OCI-LY7 (cell line): Measurements from ENCODE around the gene CYP39A1. TPM values are rescaled to one million over a fixed set of nuclear protein-coding genes. Genes with fewer than 3 reads are reported as not detected.

Experiments used
- BruUV-seq: library from RNA; stranded (reverse); fragments of 400-500 nt; replicated peaks from 2 replicates; lab custom pipeline; 2021; lab: Mats Ljungman, UMichigan
- CTCF ChIA-PET: fragments of 300-600 bp; sonication (Branson Sonifier 250); formaldehyde crosslinking; loops from one replicate; lab custom pipeline; 2022; ENCODE audit warnings: antibody characterized with exemption; ENCODE audit not compliant: unreplicated experiment; lab: Charles Lee
- POLR2A ChIA-PET: fragments of 300-600 bp; sonication (Branson Sonifier 250); formaldehyde crosslinking; loops from one replicate; lab custom pipeline; 2022; ENCODE audit warnings: antibody characterized with exemption; lab: Charles Lee
- DNase-seq: peaks from one replicate; pipeline ENCODE4 v3.0.0-alpha.2; 2015; ENCODE audit warnings: low spot score
- H2AFZ ChIP-seq: fragments of 200-600 bp; sonication (generic), shearing (Covaris generic); 2 replicates; pipeline ENCODE4 v1.6.1; 2014; ENCODE audit warnings: mild to moderate bottlenecking, antibody characterized with exemption, low read length, moderate library complexity
- H3K27ac ChIP-seq: fragments of 200-600 bp; sonication (generic); 2 replicates; pipeline ENCODE4 v1.5.1; 2014; ENCODE audit warnings: mixed run types, low read depth, mild to moderate bottlenecking, moderate library complexity, low read length, inconsistent platforms; ENCODE audit not compliant: poor library complexity, severe bottlenecking
- H3K36me3 ChIP-seq: fragments of 200-600 bp; sonication (generic); 2 replicates; pipeline ENCODE4 v1.6.1; 2014; ENCODE audit warnings: mild to moderate bottlenecking, antibody characterized with exemption, low read length, moderate library complexity, mixed read lengths; ENCODE audit not compliant: insufficient read depth
- H3K4me1 ChIP-seq: fragments of 200-600 bp; sonication (generic); 2 replicates; pipeline ENCODE4 v1.5.1; 2014; ENCODE audit warnings: mild to moderate bottlenecking, low read length; ENCODE audit not compliant: insufficient read depth, poor library complexity, severe bottlenecking
- H3K4me2 ChIP-seq: fragments of 200-600 bp; sonication (generic); 2 replicates; pipeline ENCODE4 v1.6.1; 2014; ENCODE audit warnings: mild to moderate bottlenecking, low read length
- H3K4me3 ChIP-seq: fragments of 200-600 bp; sonication (generic); 2 replicates; pipeline ENCODE4 v1.5.1; 2014; ENCODE audit warnings: mild to moderate bottlenecking, low read depth, low read length; ENCODE audit not compliant: poor library complexity, severe bottlenecking
- H3K79me2 ChIP-seq: fragments of 200-600 bp; sonication (generic); 2 replicates; pipeline ENCODE4 v1.6.1; 2016; ENCODE audit warnings: low read depth, mild to moderate bottlenecking, low read length, moderate library complexity, mixed read lengths; ENCODE audit not compliant: insufficient read depth
- H3K9me2 ChIP-seq: fragments of 200-600 bp; sonication (generic); 2 replicates; pipeline ENCODE4 v1.6.1; 2016; ENCODE audit warnings: mild to moderate bottlenecking, low read length, mixed read lengths; ENCODE audit not compliant: insufficient read depth
- H3K9me3 ChIP-seq: fragments of 200-600 bp; sonication (generic); 2 replicates; pipeline ENCODE4 v1.6.1; 2014; ENCODE audit warnings: mild to moderate bottlenecking, mixed run types, low read length, mixed read lengths
- H4K20me1 ChIP-seq: fragments of 200-600 bp; sonication (generic); 2 replicates; pipeline ENCODE4 v1.6.1; 2014; ENCODE audit warnings: mild to moderate bottlenecking, antibody characterized with exemption, low read length, moderate library complexity, mixed read lengths; ENCODE audit not compliant: insufficient read depth
- CTCF ChIP-seq: fragments of 200-600 bp; sonication (generic); conservative IDR thresholded peaks from 2 replicates; pipeline ENCODE4 v1.5.1; 2014; ENCODE audit warnings: mild to moderate bottlenecking, antibody characterized with exemption, low read length, moderate library complexity, mixed read lengths
- EZH2phosphoT487 ChIP-seq: fragments of 200-600 bp; sonication (generic); IDR thresholded peaks from 2 replicates; pipeline ENCODE4 v1.6.1; 2018; ENCODE audit warnings: low read depth, borderline replicate concordance, mild to moderate bottlenecking, mixed run types, antibody characterized with exemption, low read length, moderate library complexity, mixed read lengths
- intact Hi-C: fragments of 100-400 bp; cut with micrococcal nuclease; formaldehyde crosslinking; loops from one replicate; pipeline ENCODE4 v1.10.0; 2022; ENCODE audit not compliant: unreplicated experiment
- total RNA-seq, 2 experiments: library from RNA; depleted of rRNA in 1 of 2; stranded (reverse); fragments of >200 nt in 1 of 2; shearing (Covaris generic) in 1 of 2; gene quantifications; 2 replicates each; pipeline ENCODE4 v1.2.3, GENCODE V29; 2014 to 2022

The CYP39A1 gene
- total RNA-seq, 2 experiments from 2014 or later, result 13.4 to 24.5 TPM

- POLR2A ChIA-PET, result interaction anchor here (0.6 to 1.0 kb wide), 3 partner anchors 15 to 29 kb away, joined by 3 read pairs; no protein-coding TSS in a partner anchor
- Histone ChIP-seq H3K9me2 (no peaks in the 10 kb centered on the region), H4K20me1 (no peaks in the 10 kb centered on the region), H3K4me2 (no peak overlapping the region), H2AFZ (no peak overlapping the region), H3K36me3 (peaks cover 52% of the 10 kb centered on the region), H3K79me2 (peaks cover 8% of the 10 kb centered on the region; the same call in 1 of the 2 replicates), H3K4me1 (no peaks in the 10 kb centered on the region), H3K4me3 (no peak overlapping the region), H3K27ac (no peak overlapping the region), H3K9me3 (no peaks in the 10 kb centered on the region)
- CTCF ChIA-PET, result no interaction called here
- intact Hi-C loops, result no loop called here
- TF ChIP-seq CTCF (no peak), EZH2phosphoT487 (no peak)
- no peak for DNase-seq
- no TSS peak for BruUV-seq
Measured at GRCh38 chr6:46581459-46582177, 71.0 kb downstream of the CYP39A1 start.

GRCh38 chr6:46575530-46575929, 77.1 kb downstream of the CYP39A1 start:
- no peak for DNase-seq
- POLR2A ChIA-PET, result interaction anchor here (0.7 kb wide), 1 partner anchor 35 kb away, joined by 3 read pairs; no protein-coding TSS in a partner anchor
- Histone ChIP-seq H3K9me3 (peaks cover 4% of the 10 kb centered on the region; the same call in 1 of the 2 replicates), H3K9me2 (no peaks in the 10 kb centered on the region), H3K36me3 (peaks cover 60% of the 10 kb centered on the region), H3K4me3 (no peak overlapping the region), H3K79me2 (peaks cover 8% of the 10 kb centered on the region; the same call in 1 of the 2 replicates), H3K4me1 (no peaks in the 10 kb centered on the region), H3K4me2 (no peak overlapping the region), H4K20me1 (no peaks in the 10 kb centered on the region), H2AFZ (no peak overlapping the region), H3K27ac (no peak overlapping the region)
- CTCF ChIA-PET, result no interaction called here
- no peak for TF ChIP-seq EZH2phosphoT487
- TF ChIP-seq CTCF, result no peak
- BruUV-seq, result no TSS peak
- intact Hi-C loops, result no loop called here

- Histone ChIP-seq H3K4me1 (no peaks in the 10 kb centered on the region), H3K27ac (no peak overlapping the region), H3K9me3 (peaks cover 4% of the 10 kb centered on the region; the same call in 1 of the 2 replicates), H3K36me3 (peaks cover 51% of the 10 kb centered on the region), H3K79me2 (0 out of 2 replicates have a peak, but pooled peaks cover 2% of the 10 kb centered on the region), H3K4me3 (no peak overlapping the region), H4K20me1 (no peaks in the 10 kb centered on the region), H3K4me2 (no peak overlapping the region), H3K9me2 (no peaks in the 10 kb centered on the region), H2AFZ (no peak overlapping the region)
- intact Hi-C loops, result no loop called here
- BruUV-seq, result no TSS peak
- POLR2A ChIA-PET, result interaction anchor here (0.7 to 1.4 kb wide), 4 partner anchors 13 to 1201 kb away, joined by 3 to 4 read pairs (median 3); no protein-coding TSS in a partner anchor
- no peak for TF ChIP-seq CTCF
- no peak for TF ChIP-seq EZH2phosphoT487
- CTCF ChIA-PET, result no interaction called here
- no peak for DNase-seq
Measured at GRCh38 chr6:46573140-46573539, 79.5 kb downstream of the CYP39A1 start.
